Measurements from ENCODE around the gene NXPE3.
"Not testable (repeated sequence)": the region's sequence is repeated elsewhere in the genome, so short reads cannot be mapped to it uniquely, and the experiment has no call there.

Gene NXPE3

DNA sequence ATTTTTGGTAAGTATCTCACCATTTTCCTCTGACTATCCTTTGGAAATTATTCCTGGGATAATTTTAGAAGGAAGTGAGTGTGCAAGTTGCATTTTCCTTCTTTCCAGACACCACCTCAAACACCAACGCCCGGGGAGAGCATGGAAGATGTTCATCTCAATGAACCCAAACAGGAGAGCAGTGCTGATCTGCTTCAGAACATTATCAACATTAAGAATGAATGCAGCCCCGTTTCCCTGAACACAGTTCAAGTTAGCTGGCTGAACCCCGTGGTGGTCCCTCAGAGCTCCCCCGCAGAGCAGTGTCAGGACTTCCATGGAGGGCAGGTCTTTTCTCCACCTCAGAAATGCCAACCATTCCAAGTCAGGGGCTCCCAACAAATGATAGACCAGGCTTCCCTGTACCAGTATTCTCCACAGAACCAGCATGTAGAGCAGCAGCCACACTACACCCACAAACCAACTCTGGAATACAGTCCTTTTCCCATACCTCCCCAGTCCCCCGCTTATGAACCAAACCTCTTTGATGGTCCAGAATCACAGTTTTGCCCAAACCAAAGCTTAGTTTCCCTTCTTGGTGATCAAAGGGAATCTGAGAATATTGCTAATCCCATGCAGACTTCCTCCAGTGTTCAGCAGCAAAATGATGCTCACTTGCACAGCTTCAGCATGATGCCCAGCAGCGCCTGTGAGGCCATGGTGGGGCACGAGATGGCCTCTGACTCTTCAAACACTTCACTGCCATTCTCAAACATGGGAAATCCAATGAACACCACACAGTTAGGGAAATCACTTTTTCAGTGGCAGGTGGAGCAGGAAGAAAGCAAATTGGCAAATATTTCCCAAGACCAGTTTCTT is 74.2 kb downstream of the NXPE3 start:
- DNase-seq = no peak

DNA sequence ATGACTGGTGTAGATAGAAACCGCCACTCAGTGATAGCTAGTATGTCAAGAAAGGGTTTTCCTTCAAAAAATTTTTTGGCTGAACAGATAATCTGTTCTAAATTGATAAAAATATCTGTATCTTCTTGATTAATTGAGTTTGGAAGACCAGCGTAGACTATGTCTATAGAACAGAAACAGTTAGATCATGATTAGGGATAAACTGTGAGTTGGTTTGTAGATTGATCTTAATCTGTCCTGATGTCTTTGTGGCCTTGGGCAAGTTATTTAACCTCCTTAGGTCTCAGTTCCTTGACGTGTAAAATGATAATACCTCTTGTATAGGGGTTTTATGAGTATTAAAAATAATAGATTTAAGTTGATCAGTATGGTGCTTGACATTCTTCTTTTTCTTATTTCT is 75.0 kb downstream of the NXPE3 start:
- DNase-seq = no peak

DNA sequence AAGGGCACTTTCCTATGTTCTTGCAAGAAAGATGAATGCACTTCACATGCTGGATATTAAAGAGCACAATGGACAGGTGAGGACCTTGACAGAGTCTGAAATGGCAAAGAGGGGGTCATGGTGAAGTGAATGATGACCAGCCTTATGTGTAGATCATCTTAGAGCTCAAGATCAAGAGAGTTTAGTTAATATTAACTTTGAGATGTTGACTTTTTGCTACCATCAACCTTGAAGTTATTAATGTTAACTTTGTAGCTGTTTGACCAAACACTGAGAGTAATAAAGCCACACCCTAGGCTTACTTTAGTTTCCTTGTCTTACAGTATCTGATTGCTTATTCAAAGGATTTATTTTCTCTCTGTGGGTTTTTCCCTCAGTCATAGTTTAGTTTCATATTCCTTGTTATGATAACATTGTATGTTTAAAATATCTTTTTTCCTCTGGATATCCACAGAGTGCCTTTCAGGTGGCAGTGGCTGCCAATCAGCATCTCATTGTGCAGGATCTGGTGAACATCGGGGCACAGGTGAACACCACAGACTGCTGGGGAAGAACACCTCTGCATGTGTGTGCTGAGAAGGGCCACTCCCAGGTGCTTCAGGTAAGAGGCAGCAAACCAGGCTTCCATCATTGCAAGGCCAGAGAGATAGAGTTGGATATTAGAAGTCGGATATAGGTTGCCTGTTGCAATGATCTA is 75.7 kb downstream of the NXPE3 start:
- no peak for DNase-seq

DNA sequence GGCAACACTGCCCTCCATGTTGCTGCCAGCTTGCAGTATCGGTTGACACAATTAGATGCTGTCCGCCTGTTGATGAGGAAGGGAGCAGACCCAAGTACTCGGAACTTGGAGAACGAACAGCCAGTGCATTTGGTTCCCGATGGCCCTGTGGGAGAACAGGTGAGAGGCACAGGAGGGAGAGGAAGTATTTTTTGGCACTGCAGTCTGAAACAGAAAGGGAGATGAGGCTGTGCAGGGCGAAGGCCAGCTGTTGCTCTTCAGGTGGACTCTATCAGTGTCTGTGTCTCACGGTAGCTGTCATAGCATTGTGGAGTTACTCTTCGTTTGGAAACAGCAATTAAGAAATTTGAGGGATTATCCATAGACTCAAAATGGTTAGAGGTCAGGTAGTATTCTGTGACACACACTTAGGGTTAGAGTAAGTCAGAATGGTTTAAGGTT is 78.3 kb downstream of the NXPE3 start:
- no peak for DNase-seq

DNA sequence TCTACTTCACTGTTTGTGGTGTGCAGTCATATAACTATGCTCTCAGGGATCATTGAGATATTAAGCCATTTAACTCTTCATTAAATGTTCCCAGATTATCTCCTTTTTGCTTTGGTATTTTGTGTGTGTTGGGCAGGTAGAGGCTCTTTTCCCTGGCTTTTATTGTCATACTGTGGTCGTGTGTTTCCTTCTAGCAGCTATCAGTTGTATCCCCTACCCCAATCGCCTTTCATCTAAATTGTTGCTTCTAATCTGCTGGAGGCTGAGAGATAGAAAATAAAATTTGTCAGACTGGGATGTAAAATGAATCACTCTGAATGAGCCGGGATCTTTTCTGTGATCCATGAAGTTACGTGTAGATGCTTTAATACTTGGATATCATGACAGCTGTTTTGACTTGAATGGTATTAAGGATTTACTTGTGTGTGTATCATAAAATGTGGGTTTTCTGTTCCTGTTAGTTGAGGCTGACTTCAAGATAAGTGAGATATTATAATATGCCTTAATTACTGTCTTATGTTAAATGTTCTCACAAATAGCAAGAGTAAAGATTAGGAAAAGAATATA is 79.5 kb downstream of the NXPE3 start:
- DNase-seq = no peak

DNA sequence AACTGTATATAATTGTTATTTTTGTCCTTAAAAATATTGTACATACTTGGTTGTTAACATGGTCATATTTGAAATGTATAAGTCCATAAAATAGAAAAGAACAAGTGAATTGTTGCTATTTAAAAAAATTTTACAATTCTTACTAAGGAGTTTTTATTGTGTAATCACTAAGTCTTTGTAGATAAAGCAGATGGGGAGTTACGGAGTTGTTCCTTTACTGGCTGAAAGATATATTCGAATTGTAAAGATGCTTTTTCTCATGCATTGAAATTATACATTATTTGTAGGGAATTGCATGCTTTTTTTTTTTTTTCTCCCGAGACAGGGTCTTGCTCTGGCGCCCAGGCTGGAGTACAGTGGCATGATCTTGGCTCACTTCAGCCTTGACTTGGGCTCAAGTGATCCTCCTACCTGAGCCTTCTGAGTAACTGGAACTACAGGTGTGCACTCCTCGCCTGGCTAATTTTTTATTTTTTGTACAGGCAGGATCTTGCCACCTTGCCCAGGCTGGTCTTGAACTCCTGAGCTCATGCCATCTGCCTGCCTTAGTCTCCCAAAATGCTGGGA is 81.0 kb downstream of the NXPE3 start:
- DNase-seq = no peak

DNA sequence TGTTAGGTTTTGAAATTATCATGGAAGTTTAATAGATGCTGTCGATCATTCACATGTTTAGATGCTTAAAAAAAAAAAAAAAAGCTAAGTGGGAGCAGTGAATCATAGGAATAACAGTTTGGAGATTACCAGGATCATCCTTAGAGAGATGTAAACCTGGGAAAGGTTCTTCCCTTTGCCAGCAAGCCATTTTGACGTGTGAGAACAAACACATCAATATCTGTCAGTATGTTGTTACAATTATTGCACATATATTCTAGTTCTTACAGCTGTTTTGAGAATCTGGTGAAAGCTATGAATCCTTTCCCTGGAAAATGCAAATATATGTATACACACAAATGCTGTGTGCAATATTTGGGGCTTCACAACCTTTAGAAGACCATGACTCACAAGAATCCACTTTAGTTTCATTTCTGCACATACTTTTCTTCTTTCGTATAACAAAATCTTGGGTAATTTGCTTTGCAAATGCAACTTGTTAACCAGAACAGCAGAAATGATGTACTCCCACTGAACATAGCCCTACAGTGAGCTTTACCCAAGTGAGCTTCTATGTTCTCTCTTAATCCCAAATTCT is 82.3 kb downstream of the NXPE3 start:
- no peak for DNase-seq

DNA sequence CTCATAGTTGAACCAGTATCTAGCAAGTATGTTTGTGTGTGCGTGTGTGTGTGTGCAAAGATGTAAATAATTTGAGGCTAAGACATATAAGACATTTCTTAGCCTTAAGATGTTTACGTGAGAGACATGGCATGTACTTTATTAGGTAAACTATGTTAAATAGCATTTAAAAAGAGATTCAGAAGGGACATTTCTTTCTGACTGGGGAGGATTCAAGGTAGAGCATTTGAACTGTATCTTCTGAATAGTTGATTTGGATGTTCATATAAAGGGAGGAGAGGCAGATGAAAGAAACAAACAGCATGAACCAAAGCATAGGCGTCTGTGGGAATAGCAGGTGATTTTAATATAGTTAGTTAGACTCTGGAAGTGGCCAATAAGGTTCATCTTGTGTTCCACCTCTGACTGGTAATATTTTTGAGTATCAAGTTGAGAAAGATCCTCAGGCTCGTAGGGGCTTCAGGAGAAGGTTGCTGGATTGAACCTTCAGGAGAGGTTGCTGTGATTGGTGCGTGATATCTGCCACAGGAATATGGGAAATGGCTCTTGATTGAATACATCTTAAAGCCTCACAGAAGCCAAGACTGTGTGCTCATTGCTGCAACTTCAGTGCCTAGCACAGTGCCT is 82.9 kb downstream of the NXPE3 start:
- no peak for DNase-seq

DNA sequence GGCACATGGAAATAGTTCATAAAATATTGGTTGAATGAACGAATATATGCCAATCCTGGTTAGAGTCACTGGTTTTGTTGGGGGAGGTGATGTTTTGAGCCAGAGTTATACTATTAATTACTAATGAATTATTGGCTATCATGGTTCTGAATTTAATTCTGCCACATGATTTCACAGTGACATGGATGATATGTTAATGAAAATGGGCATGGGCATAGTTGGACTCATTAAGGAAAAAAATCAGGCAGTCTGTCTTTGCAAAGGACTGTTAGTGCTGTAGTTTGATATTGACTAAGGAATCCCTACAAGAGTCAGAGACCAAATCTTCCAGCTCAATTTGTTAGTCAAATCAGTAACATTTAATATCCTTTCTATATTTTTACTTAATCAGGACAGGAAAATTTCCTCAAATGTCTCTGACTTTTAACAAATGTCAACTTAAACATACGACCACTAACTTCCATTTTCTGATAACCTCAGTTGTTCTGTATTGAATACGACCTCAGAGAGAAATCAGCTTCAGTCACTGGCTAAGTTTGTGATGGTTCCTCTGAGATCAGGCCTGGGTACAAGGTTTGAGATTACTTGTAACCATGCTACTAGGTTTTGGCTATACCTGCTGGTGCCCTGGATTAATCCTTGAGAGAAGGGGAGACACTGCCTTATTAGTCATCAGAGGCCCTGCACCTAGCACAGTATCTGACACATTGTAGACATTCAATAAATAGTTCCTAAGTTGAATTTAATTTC is 83.6 kb downstream of the NXPE3 start:
- no peak for DNase-seq

DNA sequence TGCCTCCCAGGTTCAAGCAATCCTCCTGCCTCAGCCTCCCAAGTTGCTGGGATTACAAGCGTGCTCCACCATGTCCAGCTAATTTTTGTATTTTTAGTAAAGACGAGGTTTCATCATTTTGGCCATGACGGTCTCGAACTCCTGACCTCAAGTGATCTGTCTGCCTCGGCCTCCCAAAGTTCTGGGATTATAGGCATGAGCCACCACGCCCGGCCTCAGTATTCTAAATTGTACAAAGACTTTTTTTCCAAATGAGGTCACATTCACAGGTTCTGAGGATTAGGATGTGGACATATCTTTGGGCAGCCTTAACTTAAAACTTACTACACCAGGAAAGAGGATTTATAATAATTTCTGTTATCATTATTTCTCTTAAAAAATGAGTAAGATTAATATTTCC is 85.9 kb downstream of the NXPE3 start:
- not testable (repeated sequence) for DNase-seq

DNA sequence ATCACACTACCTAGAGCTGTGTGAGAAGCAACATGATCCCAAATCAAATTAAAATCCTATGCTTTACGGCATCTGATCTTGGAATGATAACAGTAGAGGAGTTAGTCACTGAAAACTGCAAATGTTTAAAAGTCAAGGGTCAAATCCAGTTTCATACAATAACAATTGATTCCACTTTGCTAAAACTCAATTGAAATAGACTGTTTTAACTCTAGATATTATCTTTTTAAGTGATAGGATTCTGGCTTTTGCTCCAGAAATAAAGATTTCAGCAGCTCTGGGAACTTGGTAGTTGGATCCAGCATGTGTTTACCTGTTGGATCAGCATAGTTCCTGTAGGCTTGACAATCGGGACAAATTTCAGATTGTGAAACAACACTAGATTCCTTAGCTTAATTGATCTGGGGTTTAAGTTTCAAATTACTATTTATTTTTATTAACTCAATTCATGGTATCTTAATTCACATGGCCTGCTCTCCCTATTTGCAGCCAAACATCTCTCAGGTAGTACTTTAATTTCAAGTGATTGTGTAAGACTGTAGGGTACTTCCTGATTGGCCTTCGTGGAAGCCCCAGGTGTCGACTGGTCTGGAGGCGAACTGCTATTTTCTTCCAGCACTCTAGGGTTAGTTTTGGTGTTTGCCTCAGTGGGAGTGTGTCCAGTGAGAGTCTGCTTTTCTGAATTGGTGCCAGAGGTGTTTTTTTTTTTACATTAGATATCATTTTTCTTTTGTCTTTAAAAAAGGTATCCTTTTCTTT is 86.9 kb downstream of the NXPE3 start:
- DNase-seq = no peak

DNA sequence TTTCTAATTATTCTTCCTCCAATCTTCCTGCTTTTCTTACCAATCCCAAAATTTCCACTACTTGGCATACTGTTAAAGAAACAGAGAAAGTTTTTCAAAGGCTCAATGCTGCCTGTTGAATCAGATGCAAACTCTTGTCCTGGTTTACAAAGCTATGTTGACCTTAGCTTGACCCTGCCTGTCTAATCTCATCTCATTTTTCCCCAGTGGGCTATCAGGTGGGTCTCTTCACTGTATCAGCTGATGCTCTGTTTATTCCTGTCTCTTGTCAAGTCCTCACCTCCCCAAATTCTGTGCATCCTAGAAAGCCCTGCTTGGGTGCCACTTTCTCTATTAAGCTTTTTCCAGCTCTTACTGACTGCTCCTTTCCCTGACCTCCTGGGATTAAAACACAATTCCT is 88.5 kb downstream of the NXPE3 start:
- no peak for DNase-seq

DNA sequence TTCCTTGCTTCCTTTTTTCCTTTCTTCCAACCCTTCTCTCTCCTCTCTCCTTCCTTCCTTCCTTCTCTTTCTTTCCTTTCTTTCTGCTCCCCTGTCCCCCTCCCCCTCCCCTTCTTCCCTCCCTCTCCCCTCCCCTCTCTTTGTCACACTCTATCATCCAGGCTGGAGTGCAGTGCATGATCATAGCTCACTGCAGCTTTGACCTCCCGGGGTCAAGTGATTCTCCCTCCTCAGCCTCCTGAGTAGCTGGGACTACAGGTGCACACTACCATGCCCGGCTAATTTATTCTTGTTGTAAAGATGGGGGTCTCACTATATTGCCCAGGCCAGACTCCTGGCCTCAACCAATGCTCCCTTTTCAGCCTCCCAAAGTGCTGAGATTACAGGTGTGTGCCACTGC is 89.0 kb downstream of the NXPE3 start:
- DNase-seq = no peak

DNA sequence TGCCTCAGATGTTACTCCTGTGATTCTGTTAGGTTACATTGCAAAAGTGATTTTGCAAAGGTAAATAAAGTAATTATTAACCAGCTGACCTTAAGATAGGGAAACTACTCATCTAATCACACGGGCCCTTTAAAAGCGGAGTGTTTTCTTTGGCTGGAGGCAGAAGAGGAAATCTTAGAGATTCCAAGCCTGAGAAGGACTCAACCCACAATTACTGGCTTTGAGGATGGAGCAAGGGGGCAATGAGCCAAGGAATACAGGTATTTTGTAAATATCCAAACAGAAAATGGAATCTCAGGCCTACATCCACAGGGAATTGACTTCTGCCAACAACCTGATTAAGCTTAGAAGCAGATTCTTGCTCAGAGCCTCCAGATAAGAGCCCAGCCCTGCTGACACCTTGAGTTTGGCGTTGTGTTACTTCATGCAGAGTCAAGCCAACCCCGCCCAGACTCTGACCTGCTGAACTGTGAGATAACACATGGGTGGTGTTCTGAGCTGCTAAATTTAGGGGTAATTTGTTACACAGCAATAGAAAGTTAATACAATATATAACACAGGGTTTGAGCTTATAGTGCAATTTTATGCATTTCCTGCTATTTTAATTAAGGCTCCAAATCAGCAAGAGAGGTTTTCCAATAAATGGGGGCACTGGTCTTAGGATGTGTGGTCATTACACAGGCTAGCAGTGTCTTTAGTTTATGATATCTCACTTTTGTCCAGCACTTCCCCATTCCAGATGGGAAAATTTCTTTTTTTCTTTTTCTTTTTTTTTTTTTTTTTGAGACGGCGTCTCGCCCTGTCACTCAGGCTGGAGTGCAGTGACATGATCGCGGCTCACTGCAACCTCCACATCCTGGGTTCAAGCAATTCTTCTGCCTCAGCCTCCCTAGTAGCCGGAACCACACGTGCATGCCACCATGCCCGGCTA is 89.8 kb downstream of the NXPE3 start:
- DNase-seq = no peak

DNA sequence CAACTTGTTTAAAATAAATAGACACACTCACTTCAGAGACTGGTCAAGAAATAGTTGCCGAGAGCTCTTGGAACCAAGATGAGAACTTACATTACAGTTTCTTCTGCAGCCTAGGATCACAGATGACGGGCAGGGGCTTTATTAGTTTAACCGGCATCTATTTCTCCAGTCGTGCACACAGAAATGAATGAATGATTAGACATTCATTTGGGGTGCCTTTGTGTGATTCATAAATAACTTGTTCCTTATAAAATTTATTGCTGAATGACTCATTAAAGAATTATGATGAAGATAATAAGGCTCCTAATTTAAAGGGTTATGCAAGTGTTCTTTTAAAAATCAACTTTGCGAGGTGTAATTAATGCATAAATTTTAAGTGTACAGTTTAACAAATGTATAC is 91.1 kb downstream of the NXPE3 start:
- DNase-seq = no peak

DNA sequence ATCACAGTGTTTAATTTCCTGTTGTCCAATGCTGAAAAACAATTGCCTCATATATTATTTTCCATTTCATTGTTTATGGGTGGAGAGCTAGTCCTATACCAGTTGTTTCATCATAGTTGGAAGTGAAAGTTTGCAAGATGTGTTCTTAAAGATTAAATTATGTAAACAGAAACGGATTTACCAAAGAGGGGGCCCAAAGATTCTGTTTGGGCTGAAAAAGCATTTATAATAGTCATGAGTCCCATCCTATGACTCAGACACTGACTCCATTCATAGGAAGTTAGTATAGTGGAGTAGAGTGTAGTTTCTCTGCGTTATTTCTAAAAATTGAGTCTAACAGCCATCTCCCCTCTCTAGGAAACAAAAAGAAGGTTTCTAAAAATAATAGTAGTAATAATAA is 94.6 kb downstream of the NXPE3 start:
- DNase-seq = no peak

DNA sequence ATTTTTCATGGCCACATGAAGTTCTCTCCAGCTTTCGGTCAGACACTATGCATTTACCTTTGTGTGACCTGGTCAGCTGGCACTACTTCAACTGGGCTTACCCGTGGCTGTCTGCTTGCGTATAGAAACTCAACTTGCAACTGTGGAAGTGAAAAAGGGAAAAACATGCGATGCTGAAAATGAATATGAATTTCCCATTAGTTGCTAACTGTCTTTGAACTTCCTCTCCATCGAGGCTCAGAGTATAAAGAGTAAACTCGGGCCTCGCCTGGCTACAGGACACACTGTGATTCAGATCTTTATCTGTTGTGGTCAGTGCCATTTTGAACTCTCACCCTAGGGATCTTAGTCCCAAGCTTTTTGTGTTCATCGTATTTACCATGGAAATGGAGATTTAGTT is 97.1 kb downstream of the NXPE3 start:
- no peak for DNase-seq
